GM18907 (cell line): ENCODE results near the gene PHIP.

Experiments
- ATAC-seq: cut with Tn5 transposase; IDR thresholded peaks from one replicate; pipeline ENCODE4 v1.9.1; 2021; ENCODE audit warnings: mild to moderate bottlenecking, moderate library complexity; ENCODE audit not compliant: unreplicated experiment

The PHIP gene

DNA sequence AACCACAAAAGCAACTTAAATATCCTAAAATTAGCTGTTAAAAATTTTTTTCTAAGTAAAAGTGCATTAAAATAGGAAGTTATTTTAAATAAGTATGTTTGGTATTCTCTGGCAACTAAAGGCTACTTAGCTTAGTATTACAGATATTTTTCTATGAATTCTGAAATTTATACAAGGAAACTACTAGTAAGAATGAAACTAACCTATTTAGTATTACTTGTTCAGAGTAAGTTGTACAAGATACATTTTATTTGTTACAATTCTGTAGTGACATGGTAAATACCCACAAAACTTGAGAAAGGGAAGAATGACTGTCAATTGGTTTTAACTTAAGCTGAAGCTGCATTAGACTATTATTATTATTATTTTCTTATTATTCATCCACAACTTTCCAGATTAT, 6.5 kb downstream of the PHIP start:
- ATAC-seq: no peak

DNA sequence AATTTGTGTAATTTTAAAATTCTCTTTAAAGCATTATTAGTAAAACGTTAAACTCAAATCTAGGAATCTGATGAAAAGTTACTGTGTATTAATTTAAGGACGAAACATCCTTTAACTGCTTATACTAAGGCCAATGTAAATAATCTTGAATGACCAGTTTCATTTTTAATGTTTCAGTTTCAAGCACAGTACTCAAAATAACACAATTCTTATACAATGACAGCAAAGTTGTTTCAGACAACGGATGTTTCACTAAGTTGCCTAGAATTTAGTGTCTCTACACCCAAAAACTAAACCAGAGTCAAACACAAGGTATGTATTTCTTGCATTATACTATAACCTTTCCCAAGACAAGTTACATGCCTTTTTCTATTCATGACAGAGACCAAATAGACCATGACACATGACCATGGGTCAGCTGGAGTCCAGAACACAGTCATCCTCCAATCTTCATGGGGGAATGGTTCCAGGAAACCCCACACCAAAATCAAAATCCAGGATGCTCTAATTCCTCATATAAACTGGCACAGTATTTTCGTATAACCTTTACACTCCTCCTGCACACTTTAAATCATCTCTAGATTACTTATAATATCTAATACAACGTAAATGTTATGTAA, 7.7 kb downstream of the PHIP start:
- peak; percentile 80 for ATAC-seq

DNA sequence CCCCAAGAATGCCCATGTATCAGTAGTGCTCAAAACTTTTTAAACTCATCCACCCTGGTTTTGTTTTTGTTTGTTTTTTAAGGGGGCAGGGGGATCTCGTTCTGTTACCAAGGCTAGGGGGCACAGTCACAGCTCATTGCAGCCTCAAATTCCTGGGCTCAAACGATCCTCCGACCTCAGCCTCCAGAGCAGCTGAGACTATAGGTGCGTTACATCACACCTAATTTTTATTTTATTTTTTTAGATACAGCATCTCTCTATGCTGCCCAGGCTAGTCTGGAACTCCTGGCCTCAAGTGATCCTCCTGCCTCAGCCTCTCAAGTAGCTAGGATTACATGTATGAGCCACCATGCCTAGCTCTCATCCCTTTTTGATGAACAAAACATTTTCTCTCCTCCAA, 11.2 kb downstream of the PHIP start:
- ATAC-seq: no peak

DNA sequence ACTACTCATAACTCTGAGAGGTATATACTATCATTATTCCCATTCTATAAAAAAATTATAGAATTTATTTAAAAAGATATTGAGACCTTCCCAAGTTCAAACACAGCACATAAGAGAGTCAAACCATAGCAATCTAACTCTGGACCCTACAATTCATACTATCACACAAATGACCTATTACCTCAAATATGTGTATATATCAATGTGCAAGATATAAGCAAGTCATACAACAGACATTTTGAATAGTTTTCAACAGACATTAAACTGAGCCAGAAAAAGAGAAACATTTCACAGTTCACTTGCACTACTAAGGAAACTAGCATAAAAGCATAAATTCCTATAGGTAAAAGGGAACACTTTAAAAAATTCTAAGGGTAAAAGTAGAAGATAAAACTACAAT, 11.7 kb downstream of the PHIP start:
- ATAC-seq: no peak

DNA sequence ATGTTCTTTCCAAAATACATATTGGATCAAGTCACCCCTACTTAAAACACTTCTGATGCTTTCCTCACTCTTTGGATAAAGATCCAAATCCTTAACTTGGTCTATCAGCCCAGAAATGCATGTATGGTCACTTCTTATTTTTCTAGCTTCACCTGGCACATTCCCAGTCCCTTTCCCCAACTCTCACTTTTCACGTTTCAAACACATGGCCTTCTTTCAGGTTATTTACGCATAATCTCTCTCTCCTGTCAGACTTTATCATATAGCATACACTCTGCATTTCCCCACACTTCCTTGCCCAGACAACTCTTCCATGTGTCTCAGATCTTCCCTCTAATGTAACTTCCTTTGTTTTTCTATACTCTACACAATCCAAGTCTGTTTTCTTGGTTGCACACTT, 12.8 kb downstream of the PHIP start:
- ATAC-seq: no peak

DNA sequence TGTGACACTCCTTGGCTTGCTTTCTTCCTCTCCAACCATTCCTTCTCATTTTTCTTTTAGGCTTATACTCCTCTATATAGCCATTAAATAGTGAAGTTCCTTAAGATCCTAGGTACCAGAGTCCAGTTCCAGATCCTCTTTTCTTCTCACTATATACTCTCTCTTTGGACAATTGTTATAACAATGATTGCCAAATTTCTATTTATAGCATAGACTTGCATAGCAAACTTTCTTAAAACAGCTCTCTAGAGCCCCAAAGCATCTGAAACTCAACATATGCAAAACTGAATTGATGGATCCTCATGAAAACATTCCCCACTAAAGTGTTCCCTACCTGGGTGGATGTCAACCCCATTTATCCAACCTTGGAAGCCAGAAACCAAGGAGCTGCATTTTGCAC, 13.4 kb downstream of the PHIP start:
- ATAC-seq: no peak

DNA sequence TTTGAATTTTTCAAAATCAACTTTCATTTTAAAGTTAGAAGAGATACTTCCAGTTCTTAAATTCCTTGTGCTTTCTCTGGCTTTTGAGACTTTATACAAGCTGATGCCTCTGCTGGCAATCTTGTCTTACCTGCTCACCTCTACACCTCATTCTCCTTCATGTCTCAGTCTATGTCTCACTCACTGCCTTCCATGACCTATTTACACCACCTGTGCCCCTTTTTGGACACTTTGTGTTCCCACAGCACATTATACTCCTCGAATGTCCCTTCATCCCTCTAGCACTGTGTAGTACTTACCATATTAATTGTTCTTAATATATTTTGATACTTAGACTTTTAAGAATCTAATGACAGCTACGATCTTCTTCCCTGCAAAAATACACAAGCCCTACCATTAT, 15.3 kb downstream of the PHIP start:
- no peak for ATAC-seq

DNA sequence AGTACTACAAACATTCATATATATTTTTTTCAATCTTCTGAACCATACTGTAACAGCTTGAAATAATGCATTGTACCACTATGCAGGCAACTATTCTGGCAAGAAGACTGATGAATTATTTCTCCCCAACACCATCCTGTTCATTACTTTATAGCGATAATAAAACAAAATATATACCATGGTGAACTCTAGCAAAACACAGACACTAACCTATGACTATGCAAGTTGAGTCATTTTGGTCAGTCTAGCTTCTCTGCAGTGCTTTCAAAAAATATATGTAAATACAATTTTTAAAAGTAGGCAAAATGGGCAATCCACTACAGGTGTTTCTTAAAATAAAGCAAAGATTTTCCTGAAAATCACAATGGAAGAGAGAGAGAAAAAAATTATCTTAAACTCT, 20.3 kb downstream of the PHIP start:
- ATAC-seq: no peak

DNA sequence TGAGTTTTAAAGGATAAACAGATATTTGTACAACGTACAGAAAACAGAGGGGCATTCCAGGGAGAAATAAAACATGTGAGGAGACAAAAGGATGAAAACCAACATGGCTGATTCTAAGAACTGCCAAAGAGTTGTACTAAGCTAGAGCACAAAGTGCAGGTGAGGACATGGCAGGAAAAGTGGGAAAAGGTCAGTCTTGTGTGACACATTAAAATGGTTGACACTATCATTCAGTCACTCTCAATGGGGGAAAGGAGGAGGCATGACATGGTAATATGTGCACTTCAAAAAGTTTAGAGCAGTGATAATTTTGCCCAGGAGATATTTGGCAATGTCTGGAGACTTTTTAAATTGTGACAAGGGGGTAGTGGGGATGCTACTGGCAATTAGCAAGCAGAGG, 21.8 kb downstream of the PHIP start:
- ATAC-seq: no peak

DNA sequence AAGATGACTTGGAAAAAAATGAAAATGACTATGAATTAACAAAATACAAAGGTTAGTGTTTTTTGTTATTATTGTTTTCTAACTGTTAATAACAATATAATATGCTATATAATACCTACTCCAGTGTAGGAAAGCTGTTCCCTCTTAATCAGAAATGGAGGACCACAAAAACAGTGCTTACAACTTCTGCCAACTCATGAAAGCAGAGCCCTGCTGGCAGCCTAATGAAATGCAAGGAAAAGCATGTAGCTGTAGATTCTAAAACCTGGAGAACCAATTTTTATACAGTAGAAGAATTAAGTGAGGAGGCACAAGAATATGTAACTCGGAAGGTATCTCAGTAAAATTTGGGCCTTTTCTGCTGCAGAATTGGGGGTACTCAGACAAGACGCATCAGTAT, 29.4 kb downstream of the PHIP start:
- ATAC-seq: no peak

DNA sequence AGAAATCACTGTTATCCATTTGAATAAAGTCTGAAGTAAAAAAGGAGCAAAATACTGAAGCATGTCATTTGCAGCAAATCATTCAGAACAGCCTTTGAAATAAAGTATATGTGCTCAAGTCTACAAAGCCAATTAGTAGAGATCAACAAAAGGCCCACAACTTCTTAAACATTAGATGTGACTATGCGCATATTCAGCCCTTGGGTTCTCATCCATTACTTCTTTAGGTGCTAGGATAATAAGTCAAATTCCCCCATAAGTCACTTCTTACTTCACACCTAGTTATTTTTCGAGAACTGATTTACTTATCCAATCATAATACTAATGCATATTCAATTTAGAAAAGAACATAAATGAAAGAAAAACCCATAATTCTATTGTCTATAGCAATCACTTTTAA, 31.0 kb downstream of the PHIP start:
- no peak for ATAC-seq

DNA sequence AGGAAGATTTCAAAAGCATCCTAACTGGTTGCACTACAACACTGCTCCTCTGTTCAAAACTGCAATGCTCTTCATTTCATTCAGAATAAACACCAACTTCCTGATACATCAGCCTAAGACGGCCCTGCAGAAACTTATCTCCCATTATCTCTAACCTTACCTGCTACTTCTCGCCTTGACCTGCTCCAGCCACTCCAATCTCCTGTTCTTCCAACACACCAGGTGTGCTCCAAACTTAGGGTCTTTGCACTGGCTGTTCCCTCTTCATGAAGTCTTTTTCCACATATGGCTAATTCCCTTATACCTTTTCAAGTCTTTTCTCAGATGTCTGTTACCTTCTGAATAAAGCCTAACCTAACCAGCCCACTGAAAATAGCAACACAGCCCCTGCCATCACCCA, 32.1 kb downstream of the PHIP start:
- ATAC-seq: no peak

DNA sequence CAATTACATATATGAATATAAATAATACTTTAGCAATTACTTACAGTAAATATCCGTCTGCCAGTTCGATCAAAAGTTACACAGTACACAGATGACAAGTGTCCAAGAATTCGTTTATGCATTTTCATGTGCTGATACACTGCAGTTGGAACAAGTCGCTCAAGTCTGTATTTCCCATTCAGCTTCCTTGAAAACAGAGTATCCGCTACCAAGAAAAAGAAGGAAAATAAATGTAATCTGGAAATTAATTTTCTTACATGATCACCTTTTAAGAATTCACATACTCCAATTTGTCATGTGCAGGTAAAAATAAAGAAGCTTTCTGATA, 35.3 kb downstream of the PHIP start:
- no peak for ATAC-seq

DNA sequence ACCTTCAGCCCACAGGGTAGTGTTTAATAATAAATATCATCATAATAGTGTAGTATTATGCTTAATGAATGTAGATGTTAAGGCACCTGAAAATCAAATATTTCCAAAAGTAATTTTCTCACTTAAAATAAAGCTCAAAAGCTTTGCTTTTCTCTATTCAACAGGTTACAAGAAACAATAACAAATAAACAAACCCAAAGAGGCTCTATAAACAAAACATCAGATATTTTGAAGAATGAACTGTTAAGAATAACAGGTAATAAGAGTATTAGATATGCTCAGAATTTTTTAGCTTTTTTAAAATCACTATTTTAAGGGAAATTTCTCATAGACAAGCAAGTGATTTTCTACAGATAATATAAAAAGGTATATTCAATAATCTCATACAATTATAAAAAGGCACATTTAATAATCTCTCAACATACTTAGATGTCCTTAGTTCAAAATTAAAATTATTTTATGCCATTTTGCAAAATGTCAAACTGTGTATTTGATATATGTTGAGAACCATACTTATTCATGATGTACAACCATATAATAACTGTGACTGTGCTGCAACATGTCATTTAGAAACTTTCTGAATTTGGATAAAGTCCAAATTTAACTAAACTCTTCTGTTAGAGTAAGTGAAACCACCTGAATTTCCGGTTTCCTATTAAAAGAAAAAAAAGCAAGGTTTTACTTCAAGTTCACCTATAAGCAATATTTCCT, 35.8 kb downstream of the PHIP start:
- ATAC-seq: peak; percentile 76

DNA sequence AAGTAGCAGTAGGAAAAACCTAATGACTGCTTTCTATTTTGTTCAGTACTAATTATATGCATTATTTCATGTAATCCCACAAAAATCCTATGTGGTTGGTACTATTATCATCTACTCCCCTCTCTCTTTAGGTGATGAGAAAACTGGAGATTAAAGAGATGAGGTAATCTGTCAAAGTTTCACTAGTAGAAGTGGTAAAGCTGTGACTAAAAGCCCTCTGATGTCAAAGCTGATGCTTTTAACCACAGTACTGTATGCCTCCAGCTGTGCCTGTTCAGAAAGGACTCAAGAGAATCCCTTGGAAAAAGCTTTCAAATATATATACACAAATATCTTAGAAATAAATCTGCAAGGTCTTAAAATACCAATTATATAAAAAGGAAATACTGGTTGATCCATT, 38.0 kb downstream of the PHIP start:
- peak; percentile 85 for ATAC-seq

DNA sequence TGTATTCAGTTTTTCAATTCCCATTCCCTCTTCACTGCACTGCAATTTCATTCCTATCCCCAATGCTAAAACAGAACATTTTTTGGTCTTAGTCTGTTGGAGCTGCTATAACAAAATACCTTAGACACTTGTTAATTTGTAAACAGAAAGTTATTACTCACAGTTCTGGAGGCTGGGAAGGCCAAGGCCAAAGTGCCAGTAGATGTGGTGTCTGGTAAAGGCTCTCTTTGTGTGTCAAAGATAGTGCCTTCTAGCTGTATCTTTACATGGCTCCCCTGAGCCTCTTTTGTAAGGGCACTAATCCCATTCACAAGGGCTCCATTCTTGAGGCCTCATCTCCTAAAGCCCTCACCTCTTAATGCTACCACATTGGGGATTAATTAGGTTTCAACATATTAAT, 40.0 kb downstream of the PHIP start:
- ATAC-seq: no peak

DNA sequence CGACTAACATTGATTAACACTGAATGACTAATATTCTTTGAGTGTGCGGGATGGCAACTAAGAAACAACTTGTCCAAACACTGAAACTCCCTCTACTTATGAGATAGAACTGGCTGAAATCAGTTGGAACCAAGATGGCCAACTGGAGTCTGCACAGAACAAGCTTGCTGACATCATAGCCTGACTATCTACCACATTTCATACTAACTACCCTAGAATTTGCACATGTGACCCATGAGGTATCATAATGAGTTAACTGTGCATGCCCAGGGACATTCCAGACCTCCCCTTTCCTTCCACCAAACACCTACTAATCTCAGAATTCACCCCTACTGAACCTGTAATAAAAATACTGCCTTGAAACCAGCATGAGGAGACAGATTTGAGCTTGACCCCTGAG, 43.2 kb downstream of the PHIP start:
- ATAC-seq: peak; percentile 78

DNA sequence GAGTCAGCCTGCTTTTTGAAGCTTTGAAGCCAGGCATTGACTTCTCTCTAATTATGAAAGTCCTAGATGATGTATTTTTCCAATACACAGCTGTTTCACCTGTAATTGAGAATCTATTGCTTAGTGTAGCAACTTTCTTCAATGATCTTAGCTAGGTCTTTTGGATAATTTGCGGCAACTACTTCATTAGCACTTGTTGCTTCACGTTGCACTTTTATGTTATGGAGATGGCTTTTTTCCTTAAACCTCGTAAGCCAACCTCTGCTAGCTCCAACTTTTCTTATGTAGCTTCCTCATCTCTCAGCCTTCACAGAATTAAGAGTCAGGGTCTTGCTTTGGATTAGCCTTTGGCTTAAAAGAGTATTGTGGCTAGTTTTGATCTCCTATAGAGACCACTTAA, 44.8 kb downstream of the PHIP start:
- no peak for ATAC-seq

DNA sequence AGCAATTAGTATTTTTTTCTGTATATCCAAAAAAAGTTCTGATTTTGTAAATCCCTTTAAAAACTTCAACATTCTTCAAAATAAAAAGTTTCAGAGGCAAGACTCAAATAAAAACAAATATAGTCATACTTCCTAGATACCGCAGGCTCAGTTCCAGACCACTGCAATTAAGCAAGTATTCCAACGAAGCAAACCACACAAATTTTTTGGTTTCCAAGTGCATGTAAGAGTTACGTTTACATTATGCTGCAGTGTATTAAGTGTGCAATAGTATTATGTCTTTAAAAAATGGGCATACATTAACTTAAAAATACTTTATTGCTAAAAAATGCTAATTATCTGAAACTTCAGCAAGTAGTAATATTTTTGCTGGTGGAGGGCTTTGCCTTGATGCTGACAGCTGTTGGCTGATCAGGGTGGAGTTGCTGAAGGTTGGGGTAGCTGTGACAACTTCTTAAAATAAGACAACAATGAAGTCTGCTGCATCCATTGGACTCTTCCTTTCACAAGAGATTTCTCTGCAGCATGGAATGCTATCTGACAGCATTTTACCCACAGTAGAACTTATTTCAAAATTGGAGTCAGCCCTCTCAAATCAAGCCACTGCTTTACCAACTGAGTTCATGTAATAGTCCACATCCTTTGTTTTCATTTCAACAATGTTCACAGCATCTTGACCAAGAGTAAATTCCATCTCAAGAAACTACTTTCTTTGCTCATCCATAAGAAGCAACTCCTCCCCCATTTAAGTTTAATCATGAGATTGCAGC, 46.0 kb downstream of the PHIP start:
- ATAC-seq: no peak

DNA sequence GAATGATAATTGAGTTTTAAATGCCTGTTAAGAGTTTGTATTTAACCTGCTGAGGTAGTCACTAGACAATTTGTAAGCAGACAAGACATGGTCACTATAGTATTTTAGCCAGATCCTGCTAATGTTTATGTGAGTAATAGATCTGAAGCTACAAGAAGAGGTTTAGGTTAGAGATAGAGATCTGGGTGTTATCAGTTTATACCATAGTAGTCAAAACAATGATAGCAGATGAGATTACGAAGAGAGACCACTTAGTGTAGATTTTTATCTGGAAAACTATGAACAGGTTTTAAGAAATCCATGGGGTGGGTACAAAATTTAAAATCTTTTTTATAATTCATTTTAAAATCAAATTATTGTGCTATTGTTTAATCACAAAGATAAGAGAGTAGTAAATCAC, 47.5 kb downstream of the PHIP start:
- no peak for ATAC-seq

DNA sequence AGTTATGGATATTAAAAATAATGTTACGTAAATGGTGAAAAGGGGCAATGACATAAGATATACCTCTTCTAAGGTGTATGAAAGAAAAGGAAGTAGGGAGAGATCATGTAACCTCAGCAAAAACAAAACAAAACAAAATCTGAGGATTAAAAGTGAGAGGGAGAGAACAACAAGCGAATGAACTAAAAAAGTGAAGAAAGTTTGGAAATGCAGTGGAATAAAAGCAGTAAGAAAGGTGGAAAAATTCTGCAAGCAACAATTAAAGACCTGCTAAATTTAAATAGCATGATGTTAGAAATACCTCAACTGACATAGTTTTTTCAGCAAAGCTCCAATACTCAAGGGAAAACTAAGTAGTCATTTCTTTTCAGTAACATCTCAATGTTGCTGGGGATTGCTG, 48.0 kb downstream of the PHIP start:
- no peak for ATAC-seq

DNA sequence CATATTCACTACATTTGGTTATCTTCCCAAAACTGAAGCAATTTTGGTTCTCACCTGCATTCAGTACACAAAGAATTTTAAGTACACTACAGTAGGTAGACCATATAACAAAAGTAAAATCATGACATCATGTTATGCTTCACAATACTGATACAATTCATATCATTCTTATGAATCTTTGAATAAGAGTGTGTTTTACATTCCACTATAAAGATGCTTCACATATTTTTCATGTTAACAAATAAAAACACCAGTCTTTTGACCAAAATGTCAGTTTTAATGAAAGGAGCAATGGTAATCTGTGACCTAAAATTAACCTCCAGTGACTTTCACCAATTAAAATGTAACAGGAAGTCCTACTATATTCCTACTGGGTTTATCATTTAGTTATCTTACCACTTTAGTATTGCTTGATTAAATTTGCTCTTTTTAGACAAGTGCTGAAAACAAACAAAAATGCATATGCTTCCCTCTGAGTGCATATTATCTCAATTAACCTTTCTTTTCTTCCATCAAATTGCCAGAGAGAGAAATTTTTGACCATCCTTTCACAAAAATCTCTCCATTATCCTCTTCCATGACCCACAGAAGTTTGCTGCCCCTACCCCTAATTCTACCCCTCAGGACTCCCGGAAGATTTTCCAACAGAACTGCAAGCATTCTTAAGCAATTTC, 49.3 kb downstream of the PHIP start:
- no peak for ATAC-seq
